A549 (cell line): ENCODE results near the gene KAT7.

Experiments
- CEBPB ChIP-seq, 2 experiments: fragments of >200 bp in 1 of 2; sonication (Bioruptor Twin) in 1 of 2; formaldehyde crosslinking in 1 of 2; IDR thresholded peaks; 2 replicates each; pipeline ENCODE4 v1.6.1; 2012 to 2016
- CTCF ChIP-seq: fragments of >200 bp; sonication (Bioruptor Twin); formaldehyde crosslinking; IDR thresholded peaks from 3 replicates; pipeline ENCODE4 v1.5.1; 2016
- ESRRA ChIP-seq: fragments of 150-350 bp; IDR thresholded peaks from 2 replicates; pipeline ENCODE4 v1.6.1; 2014; ENCODE audit warnings: mild to moderate bottlenecking, low read length, borderline replicate concordance
- FOSL2 ChIP-seq, 2 experiments: fragments of 450-650 bp in 1 of 2; fragments of >200 bp in 1 of 2; sonication (Bioruptor Twin) in 1 of 2; formaldehyde crosslinking; IDR thresholded peaks; 2 replicates each; pipeline versions ENCODE4 v1.5.0 to v1.6.1; 2016 to 2020; ENCODE audit warnings: mild to moderate bottlenecking in 1 of 2, moderate library complexity in 1 of 2
- HMGXB4 ChIP-seq: fragments of 250-450 bp; sonication (Bioruptor Pico); IDR thresholded peaks from 2 replicates; pipeline ENCODE4 v1.5.0; 2021; ENCODE audit warnings: mild to moderate bottlenecking, moderate library complexity, borderline replicate concordance
- MAFK ChIP-seq: fragments of 450-650 bp; IDR thresholded peaks from 2 replicates; pipeline ENCODE4 v1.6.1; 2014; ENCODE audit not compliant: partially characterized antibody
- NPAS2 ChIP-seq: fragments of 250-450 bp; sonication (Bioruptor Pico); IDR thresholded peaks from 2 replicates; pipeline ENCODE4 v1.8.0; 2022; ENCODE audit warnings: mild to moderate bottlenecking, moderate library complexity, borderline replicate concordance
- POLR2A ChIP-seq: IDR thresholded peaks from 2 replicates; pipeline ENCODE4 v1.6.1; 2012; ENCODE audit warnings: mild to moderate bottlenecking, low read length
- RAD21 ChIP-seq, 2 experiments: fragments of >200 bp in 1 of 2; sonication (Bioruptor Twin) in 1 of 2; formaldehyde crosslinking in 1 of 2; IDR thresholded peaks in 1 of 2; conservative IDR thresholded peaks in 1 of 2; 2 replicates in 1 of 2; 3 replicates in 1 of 2; pipeline ENCODE4 v1.6.1; 2012 to 2018; ENCODE audit warnings: inconsistent platforms in 1 of 2
- REST ChIP-seq: fragments of 200-600 bp; sonication (generic); IDR thresholded peaks from 2 replicates; pipeline ENCODE4 v1.6.1; 2016; ENCODE audit warnings: antibody characterized with exemption, mild to moderate bottlenecking, moderate library complexity
- RFX5 ChIP-seq: fragments of 450-650 bp; IDR thresholded peaks from 2 replicates; pipeline ENCODE4 v1.7.1; 2014; ENCODE audit warnings: antibody characterized with exemption, mild to moderate bottlenecking, moderate library complexity
- TFCP2L1 ChIP-seq: fragments of 250-450 bp; sonication (Bioruptor Pico); IDR thresholded peaks from 2 replicates; pipeline ENCODE4 v1.5.0; 2021; ENCODE audit warnings: mild to moderate bottlenecking
- ZSCAN20 ChIP-seq: fragments of 250-450 bp; sonication (Bioruptor Pico); IDR thresholded peaks from 2 replicates; pipeline ENCODE4 v1.8.0; 2022; ENCODE audit warnings: mild to moderate bottlenecking, moderate library complexity
- TF ChIP-seq, protein P1 (sequence below): fragments of >200 bp; sonication (Bioruptor Twin); formaldehyde crosslinking; IDR thresholded peaks from 3 replicates; pipeline ENCODE4 v1.6.1; 2016

GRCh38 chr17:49783791-49784190 lies 4.7 kb upstream of the KAT7 start:
- no peak for TF ChIP-seq CTCF
- no peak for TF ChIP-seq ZSCAN20 (CRISPR knock-in tag)
- TF ChIP-seq TFCP2L1: no peak
- no peak for TF ChIP-seq NPAS2
- TF ChIP-seq, protein P1, sequence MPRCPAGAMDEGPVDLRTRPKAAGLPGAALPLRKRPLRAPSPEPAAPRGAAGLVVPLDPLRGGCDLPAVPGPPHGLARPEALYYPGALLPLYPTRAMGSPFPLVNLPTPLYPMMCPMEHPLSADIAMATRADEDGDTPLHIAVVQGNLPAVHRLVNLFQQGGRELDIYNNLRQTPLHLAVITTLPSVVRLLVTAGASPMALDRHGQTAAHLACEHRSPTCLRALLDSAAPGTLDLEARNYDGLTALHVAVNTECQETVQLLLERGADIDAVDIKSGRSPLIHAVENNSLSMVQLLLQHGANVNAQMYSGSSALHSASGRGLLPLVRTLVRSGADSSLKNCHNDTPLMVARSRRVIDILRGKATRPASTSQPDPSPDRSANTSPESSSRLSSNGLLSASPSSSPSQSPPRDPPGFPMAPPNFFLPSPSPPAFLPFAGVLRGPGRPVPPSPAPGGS: no peak
- TF ChIP-seq RAD21 (conservative IDR thresholded peaks at IDR 0.05 in 1 of 2, IDR thresholded peaks at IDR 0.05 in 1 of 2): no peak
- no peak for TF ChIP-seq REST
- no peak for TF ChIP-seq RFX5
- no peak for TF ChIP-seq ESRRA
- no peak for TF ChIP-seq MAFK
- no peak for TF ChIP-seq CEBPB (IDR thresholded peaks at IDR 0.05)
- TF ChIP-seq POLR2A: no peak
- TF ChIP-seq FOSL2 (IDR thresholded peaks at IDR 0.05): no peak
- no peak for TF ChIP-seq FOSL2 (CRISPR knock-in tag; IDR thresholded peaks at IDR 0.05)
- no peak for TF ChIP-seq HMGXB4 (CRISPR knock-in tag)
